ENCODE measurements around the gene SCAANT1. TPM values are rescaled to one million over a fixed set of nuclear protein-coding genes. Genes with fewer than 3 reads are reported as not detected.

SCAANT1 gene
- total RNA-seq, 1 experiment from 2014 or later = not detected

DNA sequence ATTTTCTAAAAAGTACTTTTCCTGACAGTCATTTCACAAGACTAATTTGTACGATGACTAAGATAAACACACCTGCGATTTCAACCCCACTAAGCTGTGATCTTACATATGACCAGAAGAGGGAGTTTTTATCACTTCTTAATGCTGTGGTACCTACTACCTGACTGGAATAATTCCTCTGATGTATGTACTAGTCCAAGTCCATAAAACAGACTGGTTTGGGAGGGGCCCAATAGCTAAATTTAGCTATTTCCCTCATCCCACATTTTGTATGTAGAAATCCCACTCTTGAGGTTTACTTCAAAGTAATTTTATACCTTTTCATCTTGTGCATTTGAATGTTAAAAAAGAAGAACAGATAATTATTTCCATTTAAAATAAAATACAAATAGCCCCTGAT is 49.7 kb upstream of the SCAANT1 start:
- no peaks in the 10 kb centered on the region for H3K9me3 Mint-ChIP-seq
- no peak overlapping the region for H4K91ac ChIP-seq (ENCODE audit: insufficient read length, low read depth, low read length)
- H2BK120ac ChIP-seq (ENCODE audit: low read depth, low read length, poor library complexity, severe bottlenecking) = no peak overlapping the region
- no peaks in the 10 kb centered on the region for H3K27me3 ChIP-seq (ENCODE audit: insufficient read depth, low read length)
- H2BK12ac ChIP-seq (ENCODE audit: insufficient read length, low read depth, low read length) = no peak overlapping the region
- H4K8ac ChIP-seq (replicated peaks; ENCODE audit: insufficient read length, low read depth, low read length) = no peak overlapping the region
- WGBS (ENCODE audit: extremely low coverage, insufficient read length, low lambda C conversion rate) = no CpG with 5 or more reads among the region's 2 CpGs
- H3K27ac Mint-ChIP-seq = no peak overlapping the region
- H3T11ph ChIP-seq (ENCODE audit: low read length) = no peak overlapping the region
- no peak overlapping the region for H2AK5ac ChIP-seq (ENCODE audit: insufficient read length, low read length)
- no peaks in the 10 kb centered on the region for H3K9me3 ChIP-seq (ENCODE audit: control insufficient read depth, low read depth, low read length)
- H3K4me2 ChIP-seq (ENCODE audit: insufficient read depth, insufficient read length, low read length) = no peak overlapping the region
- TF ChIP-seq, protein P1, sequence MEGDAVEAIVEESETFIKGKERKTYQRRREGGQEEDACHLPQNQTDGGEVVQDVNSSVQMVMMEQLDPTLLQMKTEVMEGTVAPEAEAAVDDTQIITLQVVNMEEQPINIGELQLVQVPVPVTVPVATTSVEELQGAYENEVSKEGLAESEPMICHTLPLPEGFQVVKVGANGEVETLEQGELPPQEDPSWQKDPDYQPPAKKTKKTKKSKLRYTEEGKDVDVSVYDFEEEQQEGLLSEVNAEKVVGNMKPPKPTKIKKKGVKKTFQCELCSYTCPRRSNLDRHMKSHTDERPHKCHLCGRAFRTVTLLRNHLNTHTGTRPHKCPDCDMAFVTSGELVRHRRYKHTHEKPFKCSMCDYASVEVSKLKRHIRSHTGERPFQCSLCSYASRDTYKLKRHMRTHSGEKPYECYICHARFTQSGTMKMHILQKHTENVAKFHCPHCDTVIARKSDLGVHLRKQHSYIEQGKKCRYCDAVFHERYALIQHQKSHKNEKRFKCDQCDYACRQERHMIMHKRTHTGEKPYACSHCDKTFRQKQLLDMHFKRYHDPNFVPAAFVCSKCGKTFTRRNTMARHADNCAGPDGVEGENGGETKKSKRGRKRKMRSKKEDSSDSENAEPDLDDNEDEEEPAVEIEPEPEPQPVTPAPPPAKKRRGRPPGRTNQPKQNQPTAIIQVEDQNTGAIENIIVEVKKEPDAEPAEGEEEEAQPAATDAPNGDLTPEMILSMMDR (conservative IDR thresholded peaks at IDR 0.05) = peak; percentile 73
- no peak overlapping the region for H3K23ac ChIP-seq (ENCODE audit: insufficient read length, low read depth, low read length)
- no peak overlapping the region for H3K14ac ChIP-seq (ENCODE audit: insufficient read depth, low read length)
- H2BK5ac ChIP-seq (ENCODE audit: insufficient read length, low read length) = no peak overlapping the region
- no peak overlapping the region for H3K56ac ChIP-seq (ENCODE audit: insufficient read length, low read depth, low read length)
- peaks cover 4% of the 10 kb centered on the region; the same call in 1 of the 2 replicates for H3K4me1 ChIP-seq (ENCODE audit: insufficient read depth, low read length)
- no peak overlapping the region for H3K18ac ChIP-seq (ENCODE audit: insufficient read length, low read depth, low read length)
- no peak overlapping the region for H2BK20ac ChIP-seq (ENCODE audit: low read depth, low read length, poor library complexity, severe bottlenecking)
- H3K9ac ChIP-seq (ENCODE audit: extremely low read depth, insufficient read length, low read length) = no peak overlapping the region
- no peak overlapping the region for H3K4ac ChIP-seq (ENCODE audit: low read depth, low read length)
- no peaks in the 10 kb centered on the region for H3K79me2 ChIP-seq (ENCODE audit: insufficient read depth, low read length)
- no peak overlapping the region for H2AFZ ChIP-seq (ENCODE audit: low read length)
- H3K79me1 ChIP-seq (ENCODE audit: insufficient read depth, low read depth, low read length, poor library complexity, severe bottlenecking) = no peaks in the 10 kb centered on the region
- peaks cover 37 to 48% of the 10 kb centered on the region in 2 experiments for H3K4me1 Mint-ChIP-seq
- no peak overlapping the region for H4K5ac ChIP-seq (ENCODE audit: insufficient read length, low read depth, low read length)
- H3K4me3 Mint-ChIP-seq = no peak overlapping the region
- no peaks in the 10 kb centered on the region for H4K20me1 ChIP-seq (ENCODE audit: control insufficient read depth, insufficient read depth, insufficient read length)
- DNase-seq = no peak
- no peaks in the 10 kb centered on the region for H3K23me2 ChIP-seq (ENCODE audit: insufficient read length, low read depth, low read length, poor library complexity, severe bottlenecking)
- no peak overlapping the region for H3K27ac ChIP-seq (ENCODE audit: insufficient read length, low read depth, low read length)
- no peaks in the 10 kb centered on the region for H3K36me3 Mint-ChIP-seq (ENCODE audit: insufficient read depth in 1 of 3, low read depth in 3 of 3)
- H2BK15ac ChIP-seq (ENCODE audit: low read depth, low read length) = no peak overlapping the region
- H3K27me3 Mint-ChIP-seq (ENCODE audit: low read depth) = no peaks in the 10 kb centered on the region

All from H9 (cell line).